GM12878 (cell line): ENCODE measurements around the gene RUFY4. TPM values are rescaled to one million over a fixed set of nuclear protein-coding genes. Genes with fewer than 3 reads are reported as not detected.

ENCODE experiments used
- ATAC-seq: fragments of 200-7000 bp; cut with Tn5 transposase; 3 replicates; pipeline ENCODE4 v1.9.1; 2020; ENCODE audit warnings: mild to moderate bottlenecking, moderate library complexity
- BruUV-seq: library from RNA; stranded (reverse); fragments of 400-500 nt; replicated peaks from 2 replicates; lab custom pipeline; 2021; lab: Mats Ljungman, UMichigan
- CTCF ChIA-PET: fragments of 300-600 bp; sonication (Branson Sonifier 250); formaldehyde crosslinking; extraction: SDS; loops from one replicate; lab custom pipeline; 2021; ENCODE audit warnings: inconsistent platforms; lab: Yijun Ruan, JAX
- POLR2A ChIA-PET: fragments of 350-600 bp; formaldehyde crosslinking; extraction: SDS; loops from one replicate; lab custom pipeline; 2021; ENCODE audit warnings: inconsistent platforms; lab: Charles Lee
- RAD21 ChIA-PET: fragments of 300-600 bp; sonication (Branson Sonifier 250); formaldehyde crosslinking; loops from one replicate; lab custom pipeline; 2023; ENCODE audit warnings: antibody characterized with exemption; ENCODE audit not compliant: unreplicated experiment; lab: Charles Lee
- SMC1A ChIA-PET: fragments of 300-600 bp; sonication (Branson Sonifier 250); formaldehyde crosslinking; loops from one replicate; lab custom pipeline; 2023; ENCODE audit not compliant: unreplicated experiment, uncharacterized antibody; lab: Charles Lee
- DNase-seq: peaks from one replicate; pipeline ENCODE4 v3.0.0-alpha.2; 2011; ENCODE audit warnings: low read depth, low spot score
- FAIRE-seq: peaks from 3 replicates; lab custom pipeline; 2011; peaks lifted over from hg19 to GRCh38; lab: Jason Lieb, UNC
- H2AFZ ChIP-seq: 2 replicates; pipeline ENCODE4 v1.6.0; 2011; ENCODE audit warnings: low read depth, low read length, control low read depth; ENCODE audit not compliant: control insufficient read depth
- H3K27ac ChIP-seq: 2 replicates; pipeline ENCODE4 v1.5.1; 2011; ENCODE audit warnings: control low read depth; ENCODE audit not compliant: control insufficient read depth, insufficient read depth
- H3K27me3 ChIP-seq, 2 experiments: replicated peaks in 1 of 2; 2 replicates each; pipeline versions ENCODE4 v1.6.0 to v1.6.1; 2011; ENCODE audit warnings: low read length in 1 of 2; ENCODE audit not compliant: control insufficient read depth in 2 of 2, insufficient read depth in 2 of 2
- H3K36me3 ChIP-seq, 2 experiments: 2 replicates each; pipeline ENCODE4 v1.5.1; 2011; ENCODE audit warnings: low read length in 1 of 2; ENCODE audit not compliant: control insufficient read depth in 2 of 2, insufficient read depth in 2 of 2
- H3K4me1 ChIP-seq: 2 replicates; pipeline ENCODE4 v1.6.1; 2011; ENCODE audit warnings: mild to moderate bottlenecking, low read length, moderate library complexity, mixed read lengths; ENCODE audit not compliant: control insufficient read depth, insufficient read depth
- H3K4me2 ChIP-seq: 2 replicates; pipeline ENCODE4 v1.6.0; 2011; ENCODE audit warnings: control low read depth; ENCODE audit not compliant: control insufficient read depth, insufficient read depth
- H3K4me3 ChIP-seq: fragments of 200-600 bp; sonication (generic); 2 replicates; pipeline ENCODE4 v1.5.1; 2016
- H3K79me2 ChIP-seq: 2 replicates; pipeline ENCODE4 v1.6.0; 2011; ENCODE audit warnings: low read length; ENCODE audit not compliant: control insufficient read depth, insufficient read depth
- H3K9ac ChIP-seq: 2 replicates; pipeline ENCODE4 v1.8.0; 2011; ENCODE audit warnings: low read length, control low read depth, mixed read lengths; ENCODE audit not compliant: control insufficient read depth, insufficient read depth
- H3K9me3 ChIP-seq: replicated peaks from 3 replicates; pipeline ENCODE4 v1.5.1; 2011; ENCODE audit warnings: mild to moderate bottlenecking, low read length; ENCODE audit not compliant: control insufficient read depth, insufficient read depth
- H4K20me1 ChIP-seq: 2 replicates; pipeline ENCODE4 v1.6.0; 2011; ENCODE audit not compliant: control insufficient read depth, insufficient read depth
- BHLHE40 ChIP-seq, 2 experiments: fragments of 450-650 bp in 1 of 2; IDR thresholded peaks; 2 replicates each; pipeline ENCODE4 v1.6.1; 2011 to 2017; ENCODE audit warnings: low read depth in 2 of 2, borderline replicate concordance in 1 of 2, improper control_type of control experiment in 1 of 2, low read length in 1 of 2, mild to moderate bottlenecking in 1 of 2
- CHD1 ChIP-seq: IDR thresholded peaks from 2 replicates; pipeline ENCODE4 v1.6.1; 2012; ENCODE audit warnings: low read depth, low read length, improper control_type of control experiment
- KDM1A ChIP-seq: fragments of 200-600 bp; sonication (generic); IDR thresholded peaks from 2 replicates; pipeline ENCODE4 v1.6.1; 2016; ENCODE audit warnings: borderline replicate concordance
- NKRF ChIP-seq: fragments of 450-650 bp; conservative IDR thresholded peaks from 2 replicates; pipeline ENCODE4 v1.6.1; 2017; ENCODE audit warnings: mild to moderate bottlenecking, moderate library complexity
- RUNX3 ChIP-seq: IDR thresholded peaks from 2 replicates; pipeline ENCODE4 v1.6.1; 2012; ENCODE audit warnings: low read length, inconsistent platforms
- USF2 ChIP-seq: IDR thresholded peaks from 2 replicates; pipeline ENCODE4 v1.6.1; 2011; ENCODE audit warnings: low read depth, low read length, improper control_type of control experiment, borderline replicate concordance
- WGBS: methylation state at CpG from one replicate; pipeline ENCODE4 v1.1.6; 2016; ENCODE audit warnings: low lambda C conversion rate; ENCODE audit not compliant: insufficient replicate concordance, insufficient coverage; ENCODE audit errors: missing lambda C conversion rate; 5-methylcytosine and 5-hydroxymethylcytosine counted together
- in situ Hi-C: fragments of 300-500 bp; cut with MboI; formaldehyde crosslinking; loops from 9 replicates; pipeline ENCODE4 v1.14.3; 2018; ENCODE audit warnings: mixed read lengths
- intact Hi-C: fragments of 100-400 bp; cut with micrococcal nuclease; formaldehyde crosslinking; loops from one replicate; pipeline ENCODE4 v1.14.2; 2022; ENCODE audit not compliant: unreplicated experiment
- polyA plus RNA-seq, 11 experiments: library from polyadenylated mRNA; depleted of rRNA in 4 of 11; unstranded in 6 of 11; stranded (reverse) in 5 of 11; fragments of >200 nt; fragmentation: Nextera tagmentation in 4 of 11; fragmentation: Illumina TruSeq in 1 of 11; extraction: Ambion mirVana in 4 of 11; extraction: Trizol in 1 of 11; gene quantifications; 1 replicate in 1 of 11; 2 replicates in 10 of 11; pipeline versions ENCODE4 v1.2.1 to v1.2.3, GENCODE V29; 2011 to 2016; ENCODE audit warnings: inconsistent platforms in 2 of 11, missing spikeins in 2 of 11, low read depth in 1 of 11
- total RNA-seq, 4 experiments: library from RNA; depleted of rRNA in 3 of 4; stranded (reverse); fragments of >200 nt in 3 of 4; fragmentation: Illumina TruSeq in 1 of 4; extraction: Trizol in 1 of 4; gene quantifications; 2 replicates each; pipeline versions ENCODE4 v1.2.1 to v1.2.3, GENCODE V29; 2013 to 2021

The RUFY4 gene
- total and polyA plus RNA-seq, 10 of the 15 experiments (the other 5 are each of a cell fraction or from before 2014, with no cell fraction given), result 0.05 to 2.7 (median 0.90) TPM

DNA sequence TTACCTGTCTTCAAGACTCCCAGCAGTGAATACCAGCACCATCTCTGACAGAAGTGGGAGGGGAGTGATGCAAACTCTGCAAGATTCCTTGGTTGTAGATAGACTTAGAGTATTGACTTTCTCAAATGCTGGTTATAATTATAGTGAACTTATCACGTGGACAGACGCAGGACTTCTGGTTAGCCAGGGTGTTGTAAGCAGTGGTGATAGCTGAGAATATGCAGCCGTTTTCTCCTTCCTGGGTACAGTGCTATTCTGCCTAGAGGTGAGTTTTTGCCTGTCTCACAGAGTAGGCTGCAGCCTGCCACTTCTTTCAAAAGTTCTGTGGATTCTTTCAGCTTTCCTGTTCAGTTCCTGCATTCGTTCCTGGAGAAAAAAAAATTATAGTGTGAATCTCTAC is 56.0 kb downstream of the RUFY4 start:
- Histone ChIP-seq H3K9me3 (peaks cover 2% of the 10 kb centered on the region), H3K9ac (no peak overlapping the region), H3K4me1 (no peaks in the 10 kb centered on the region), H3K27me3 (0 out of 4 replicates have a peak, but pooled peaks cover 0 to 2% of the 10 kb centered on the region in 2 experiments), H4K20me1 (no peaks in the 10 kb centered on the region), H3K4me3 (no peak overlapping the region), H3K79me2 (no peaks in the 10 kb centered on the region), H2AFZ (no peak overlapping the region), H3K4me2 (no peak overlapping the region), H3K27ac (no peak overlapping the region), H3K36me3 (no peaks in the 10 kb centered on the region)
- in situ Hi-C loops (no loop called here), intact Hi-C loops (no loop called here)
- ChIA-PET SMC1A (no interaction called here), RAD21 (no interaction called here), CTCF (no interaction called here), POLR2A (no interaction called here)
- no TSS peak for BruUV-seq
- no peak for ATAC-seq
- DNase-seq, result no peak
- no peak for FAIRE-seq
- TF ChIP-seq NKRF (no peak), RUNX3 (no peak), KDM1A (no peak), CHD1 (no peak), BHLHE40 (IDR thresholded peaks at IDR 0.05; ENCODE audit: borderline replicate concordance in 1 of 2, low read depth in 2 of 2, low read length in 1 of 2) (no peak), USF2 (no peak)
- WGBS, result 2% methylated on average over 4 of the region's 4 CpGs
